LHCN-M2 (cell line): Measurements from ENCODE around the gene DAPK1. TPM values are rescaled to one million over a fixed set of nuclear protein-coding genes. Genes with fewer than 3 reads are reported as not detected.

Source experiments
- DNase-seq: peaks from one replicate; pipeline ENCODE4 v3.0.0-alpha.2; 2012; ENCODE audit warnings: low read depth
- total RNA-seq: library from RNA; depleted of rRNA; stranded (reverse); fragments of >200 nt; gene quantifications from 2 replicates; pipeline ENCODE4 v1.2.3, GENCODE V29; 2014

DAPK1 gene
- total RNA-seq, 1 experiment from 2014 or later: 26.6 TPM

DNA sequence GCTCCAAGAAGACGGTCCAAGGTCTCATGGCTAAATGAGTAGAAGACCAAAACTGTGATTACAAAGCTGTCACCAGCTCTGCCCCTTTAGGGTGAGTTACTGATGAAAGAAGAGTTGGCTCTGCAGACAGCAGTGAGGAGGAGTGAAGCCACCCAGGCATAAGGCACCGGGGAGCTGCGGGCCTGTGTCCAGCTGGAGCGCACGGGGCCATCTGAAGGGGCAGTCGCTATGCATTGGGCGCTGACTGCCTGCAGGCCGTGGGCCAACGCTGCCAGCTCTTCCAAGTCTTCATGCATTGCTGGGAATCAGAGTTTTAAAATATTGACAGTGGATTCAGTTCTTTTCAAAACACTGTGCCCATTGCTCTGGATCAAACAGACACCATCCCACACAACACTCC is 70.3 kb downstream of the DAPK1 start:
- no peak for DNase-seq

DNA sequence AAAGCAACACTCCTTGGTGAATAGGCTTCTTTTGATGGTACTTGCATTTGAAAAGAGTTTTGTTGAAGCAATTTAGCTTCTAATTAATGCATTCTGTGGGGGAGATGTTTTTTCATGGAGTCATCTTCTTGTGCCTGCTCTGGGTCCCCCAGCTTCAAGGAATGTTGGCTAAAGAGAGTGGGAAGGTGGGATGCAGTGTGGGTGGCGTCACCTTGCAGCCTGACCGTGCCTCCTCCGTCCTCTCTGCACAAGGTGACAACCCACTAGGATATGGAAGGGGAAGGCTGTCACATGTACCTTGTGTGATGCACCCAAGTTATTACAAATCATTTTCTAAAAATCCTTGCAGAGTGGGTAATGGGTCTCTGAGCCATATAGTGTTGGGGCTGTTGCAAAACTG is 70.7 kb downstream of the DAPK1 start:
- no peak for DNase-seq

DNA sequence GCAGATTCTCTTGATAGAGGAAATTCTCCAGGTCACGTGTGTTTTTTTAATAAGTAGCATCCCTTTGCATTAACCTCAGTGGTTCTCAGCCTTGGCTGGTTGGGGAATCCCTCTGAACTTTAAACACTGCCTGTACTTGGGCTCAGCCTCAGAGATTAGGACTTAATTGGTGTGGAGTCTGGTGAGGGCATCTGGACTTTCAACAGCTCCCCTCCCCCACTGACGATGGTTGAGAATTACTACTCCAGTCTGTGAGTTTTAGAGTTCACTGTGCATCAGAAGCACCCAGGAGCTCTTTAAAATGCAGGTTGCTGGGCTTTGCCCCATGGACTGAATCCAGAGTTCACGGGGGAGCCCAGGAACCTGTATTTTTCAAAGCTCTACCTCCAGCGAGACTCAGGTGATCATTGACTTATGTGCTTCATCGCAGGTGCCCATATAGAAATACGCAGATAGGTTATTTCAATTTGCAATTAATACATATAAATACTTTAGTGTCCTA is 71.4 kb downstream of the DAPK1 start:
- no peak for DNase-seq

DNA sequence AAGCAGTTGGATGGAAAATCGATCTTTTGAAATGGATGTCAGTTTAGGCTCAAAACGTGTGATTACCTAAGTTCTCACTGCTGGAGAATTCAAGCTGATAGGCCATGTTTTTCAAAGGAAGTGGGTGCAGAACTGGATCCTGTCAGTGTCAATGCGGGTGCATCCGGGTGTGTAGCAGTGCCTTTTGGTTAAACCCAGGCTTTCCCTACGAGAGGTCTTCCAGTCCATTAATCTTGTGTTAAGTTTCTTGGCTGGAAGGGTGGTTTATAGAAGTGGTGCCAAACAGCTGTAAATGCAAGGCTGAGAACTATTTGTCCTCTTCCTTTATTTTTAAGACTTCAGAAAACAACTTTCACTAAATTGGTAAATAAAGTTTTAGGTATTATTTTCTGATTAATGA is 71.9 kb downstream of the DAPK1 start:
- DNase-seq: no peak

GRCh38 chr9:87570000-87570908 is 72.6 kb downstream of the DAPK1 start:
- no peak for DNase-seq

GRCh38 chr9:87572719-87573118 is 75.1 kb downstream of the DAPK1 start:
- DNase-seq: no peak

GRCh38 chr9:87573841-87574342 is 76.2 kb downstream of the DAPK1 start:
- no peak for DNase-seq

DNA sequence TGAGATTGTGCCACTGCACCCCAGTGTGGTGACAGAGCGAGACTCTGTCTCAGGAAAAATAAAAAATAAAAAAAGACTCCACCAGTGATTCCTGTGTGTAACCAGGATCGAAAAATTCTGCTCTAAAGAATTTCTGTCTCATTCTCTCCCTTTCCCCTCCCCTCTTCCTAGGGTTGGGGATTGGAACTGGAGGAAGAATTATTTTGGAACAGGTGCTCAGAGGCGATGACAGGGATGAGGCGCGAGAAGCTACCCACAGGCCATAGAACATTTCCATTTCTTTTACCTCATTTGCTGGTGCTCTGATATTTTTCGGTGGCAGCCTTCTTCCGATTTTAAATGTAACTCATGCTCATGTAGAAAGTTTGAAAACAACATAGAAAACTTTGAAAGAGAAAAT is 80.1 kb downstream of the DAPK1 start:
- peak; percentile 71 for DNase-seq

DNA sequence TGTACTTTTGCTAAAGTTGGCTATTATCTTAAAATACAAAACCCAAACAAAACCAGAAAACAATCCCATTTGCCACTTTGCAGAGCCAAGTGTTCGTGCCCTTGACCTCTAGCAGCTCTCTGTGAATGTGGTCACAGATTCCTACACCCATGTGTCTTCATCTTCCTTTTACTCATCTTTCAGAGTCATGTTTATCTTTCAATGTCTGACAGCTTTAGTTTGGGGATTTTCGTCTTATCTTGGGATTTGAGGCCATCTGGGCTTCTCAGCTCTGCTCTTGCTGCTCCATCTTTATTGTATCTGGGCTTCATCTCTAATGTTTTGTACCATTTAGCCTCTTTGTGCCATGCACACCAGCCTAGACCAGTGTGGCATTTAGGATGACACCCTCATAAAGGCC is 81.0 kb downstream of the DAPK1 start:
- peak; percentile 57 for DNase-seq

GRCh38 chr9:87579781-87580541 is 82.3 kb downstream of the DAPK1 start:
- DNase-seq: no peak

DNA sequence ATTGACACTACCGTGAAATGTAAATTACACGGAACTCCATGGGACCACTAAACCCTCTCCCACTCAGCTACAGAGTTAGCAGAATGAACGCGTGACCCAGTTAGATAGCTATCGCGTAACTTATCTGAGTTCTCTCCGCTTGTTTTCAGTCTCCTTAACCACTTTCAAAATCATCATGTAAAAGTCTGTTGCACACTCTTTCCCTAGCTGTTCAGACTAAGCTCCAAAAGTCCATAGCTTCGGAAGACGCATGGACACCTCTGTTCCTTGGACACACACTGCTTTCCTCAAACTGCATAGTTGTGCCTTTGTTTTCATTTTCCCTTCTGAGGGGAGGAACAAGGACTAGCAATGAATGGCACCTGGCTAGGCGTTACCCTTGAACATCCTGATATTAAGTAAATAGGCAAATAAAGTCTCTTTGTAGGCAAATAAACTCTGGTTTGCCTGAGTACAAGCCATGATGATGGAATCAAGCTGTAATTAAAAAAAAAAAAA is 83.3 kb downstream of the DAPK1 start:
- DNase-seq: no peak

- DNase-seq: no peak
Observed at GRCh38 chr9:87581513-87581912, 83.8 kb downstream of the DAPK1 start.

DNA sequence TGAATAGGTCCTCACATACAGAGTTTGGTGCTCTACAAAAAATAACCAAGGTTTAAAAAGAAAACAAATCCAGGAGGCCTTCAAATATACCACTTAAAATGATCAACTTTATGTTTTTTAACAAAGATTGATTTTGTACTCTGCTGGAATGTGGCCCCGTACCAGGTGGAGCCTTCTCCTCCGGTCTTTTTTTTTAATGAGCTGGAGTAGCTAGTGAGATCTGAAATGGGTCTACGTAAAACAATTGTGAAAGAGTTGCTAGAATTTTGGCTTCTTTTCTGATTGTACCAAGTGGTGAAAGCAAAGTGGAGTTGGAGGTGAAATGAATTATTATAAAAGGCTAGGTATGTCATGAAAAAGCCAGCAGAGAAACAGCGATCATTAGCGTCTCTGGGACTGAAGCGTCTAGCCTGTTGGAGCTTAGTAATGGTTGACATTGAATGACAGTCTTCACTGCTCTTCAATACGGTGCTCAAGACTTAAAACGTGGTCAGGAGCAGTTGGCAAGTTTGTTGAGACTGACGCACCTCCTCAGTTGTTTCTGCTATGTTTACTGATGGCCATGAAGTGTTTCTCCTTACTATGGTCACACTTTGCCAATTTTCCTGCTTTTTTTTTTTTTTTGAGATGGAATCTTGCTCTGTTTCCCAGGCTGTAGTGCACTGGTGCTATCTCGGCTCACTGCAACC is 84.4 kb downstream of the DAPK1 start:
- DNase-seq: no peak

GRCh38 chr9:87584326-87584725 is 86.7 kb downstream of the DAPK1 start:
- DNase-seq: no peak

- no peak for DNase-seq
Observed at GRCh38 chr9:87585123-87585855, 87.6 kb downstream of the DAPK1 start.

GRCh38 chr9:87586731-87587355 is 89.2 kb downstream of the DAPK1 start:
- DNase-seq: no peak

DNA sequence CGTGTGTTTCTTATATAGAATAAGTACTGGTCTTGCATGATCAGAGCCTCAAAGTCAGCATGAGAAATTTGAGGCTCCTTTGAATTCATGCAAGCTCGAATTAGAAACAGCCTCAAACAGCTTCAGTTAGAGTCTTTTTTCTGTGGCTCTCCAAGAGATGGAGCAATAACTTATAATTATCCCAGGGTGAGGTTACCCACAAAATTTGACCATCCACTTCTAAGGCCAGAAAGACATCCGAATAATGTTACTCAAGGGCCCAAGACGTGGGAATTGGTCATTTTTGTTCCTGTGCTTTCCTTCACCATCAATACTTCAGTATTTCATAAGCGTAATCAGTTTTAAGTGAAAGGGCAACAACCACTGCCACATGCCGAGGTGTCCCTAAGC is 89.7 kb downstream of the DAPK1 start:
- DNase-seq: no peak

GRCh38 chr9:87587864-87588263 is 90.2 kb downstream of the DAPK1 start:
- no peak for DNase-seq

DNA sequence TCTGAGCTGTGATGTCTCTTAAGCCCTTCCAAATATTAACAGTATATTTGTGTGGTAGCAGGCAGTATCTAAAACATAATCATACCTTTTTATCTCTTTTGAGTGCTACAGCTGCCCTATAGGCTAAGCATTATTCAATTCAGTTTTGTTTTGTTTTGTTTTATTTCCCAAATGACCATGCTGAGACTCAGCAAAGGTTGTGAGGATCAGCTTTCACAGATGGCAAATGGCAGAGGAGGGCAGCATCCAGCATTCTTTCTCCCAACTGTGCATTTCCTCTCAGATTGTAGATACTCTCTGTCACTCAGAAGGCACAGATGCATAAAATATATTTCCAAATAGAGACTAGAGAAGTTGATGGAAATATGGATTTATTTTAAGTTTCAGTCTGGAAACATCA is 90.7 kb downstream of the DAPK1 start:
- peak; percentile 19 for DNase-seq

DNA sequence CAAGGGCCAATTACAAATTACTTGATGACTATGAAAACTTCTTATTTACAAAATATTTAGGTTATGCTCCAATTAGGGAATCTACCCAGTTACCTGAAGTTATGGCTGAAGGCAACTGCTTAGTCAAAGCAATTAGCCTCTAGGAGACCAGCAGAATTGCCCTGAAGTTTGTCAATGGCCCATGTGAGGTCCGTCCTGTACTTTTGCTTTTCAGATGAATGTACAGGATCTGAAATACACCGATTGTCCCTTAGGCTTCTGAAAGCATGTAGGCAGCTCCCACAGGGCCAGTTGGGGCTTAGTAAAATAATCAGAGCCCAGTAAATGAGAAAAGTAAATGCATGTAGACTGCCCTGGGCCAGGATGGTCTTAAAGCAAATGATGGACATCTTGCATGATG is 93.3 kb downstream of the DAPK1 start:
- DNase-seq: no peak
